ENCODE measurements around the gene CHRNA5. TPM values are rescaled to one million over a fixed set of nuclear protein-coding genes. Genes with fewer than 3 reads are reported as not detected.
"Not testable (repeated sequence)": the region's sequence is repeated elsewhere in the genome, so short reads cannot be mapped to it uniquely, and the experiment has no call there.

The CHRNA5 gene
- total RNA-seq, 1 donor from 2014 or later, result 1.8 TPM

DNA sequence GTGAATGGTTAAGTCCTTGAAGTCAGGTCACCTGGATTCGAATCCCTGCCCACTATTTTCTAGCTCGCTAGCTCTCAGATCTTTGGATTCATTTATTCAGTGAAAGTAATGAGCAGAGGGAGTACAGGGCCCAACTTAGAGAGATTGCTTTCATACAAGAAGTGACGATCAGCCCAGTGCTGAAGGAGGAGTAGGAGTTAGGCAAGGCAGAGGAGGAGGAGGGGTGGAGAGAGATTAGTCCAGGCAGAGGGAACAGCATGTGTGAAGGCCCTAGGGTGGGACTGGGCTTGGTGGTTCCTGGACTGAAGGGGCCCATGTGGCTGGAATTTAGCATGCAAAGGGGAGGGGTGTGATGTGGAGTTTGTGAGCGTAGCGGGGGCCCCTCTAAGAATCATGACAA is 3.8 kb upstream of the CHRNA5 start:
- intact Hi-C loops (cut with DNase I), result loop anchor here (5.0 kb wide), 1 partner anchor 1976 kb away; no protein-coding TSS in a partner anchor
- ATAC-seq, result no peak
- no peak for DNase-seq (ENCODE audit: low spot score)

DNA sequence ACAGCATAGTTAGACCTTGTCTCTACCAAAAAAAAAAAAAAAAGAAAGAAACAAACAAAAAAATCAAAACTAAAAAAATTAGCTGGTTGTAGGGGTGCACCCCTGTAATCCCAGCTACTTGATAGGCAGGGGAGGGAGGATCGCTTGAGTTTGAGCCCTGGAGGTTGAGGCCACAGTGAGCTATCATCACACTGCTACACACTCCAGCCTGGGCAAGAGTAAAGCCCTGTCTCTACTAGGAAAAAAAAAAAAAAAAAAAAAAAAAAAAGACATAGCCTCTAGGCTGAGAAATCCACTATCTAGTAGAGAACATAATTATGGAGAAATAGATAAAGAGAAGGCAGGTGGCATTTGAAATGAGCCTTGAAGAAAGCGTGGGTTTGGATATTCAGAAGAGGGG is 2.2 kb upstream of the CHRNA5 start:
- intact Hi-C loops (cut with DNase I), result loop anchor here (5.0 kb wide), 1 partner anchor 1974 kb away; no protein-coding TSS in a partner anchor
- DNase-seq (ENCODE audit: low spot score) (no peak), ATAC-seq (no peak)

DNA sequence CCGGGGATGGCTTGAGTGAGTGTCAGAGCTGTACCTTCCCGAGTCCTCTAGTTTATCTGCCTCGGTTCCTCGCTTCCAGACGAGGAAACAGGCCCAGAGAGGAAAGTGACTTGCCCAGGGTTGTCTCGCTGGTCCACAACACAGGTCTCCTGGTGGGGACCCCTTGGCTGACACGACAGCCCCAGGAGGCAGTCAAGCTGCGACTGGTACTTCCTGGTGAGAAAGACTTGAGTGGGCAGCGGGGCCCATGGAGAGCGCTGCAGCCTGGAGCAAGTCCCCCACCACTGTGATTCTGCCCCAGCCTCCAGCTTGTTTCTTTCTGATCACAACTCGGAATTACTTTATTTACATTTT is 600 bp upstream of the CHRNA5 start:
- ATAC-seq, result no peak
- intact Hi-C loops (cut with DNase I), result loop anchor here (5.0 kb wide), 1 partner anchor 1973 kb away; no protein-coding TSS in a partner anchor
- no peak for DNase-seq (ENCODE audit: low spot score)

DNA sequence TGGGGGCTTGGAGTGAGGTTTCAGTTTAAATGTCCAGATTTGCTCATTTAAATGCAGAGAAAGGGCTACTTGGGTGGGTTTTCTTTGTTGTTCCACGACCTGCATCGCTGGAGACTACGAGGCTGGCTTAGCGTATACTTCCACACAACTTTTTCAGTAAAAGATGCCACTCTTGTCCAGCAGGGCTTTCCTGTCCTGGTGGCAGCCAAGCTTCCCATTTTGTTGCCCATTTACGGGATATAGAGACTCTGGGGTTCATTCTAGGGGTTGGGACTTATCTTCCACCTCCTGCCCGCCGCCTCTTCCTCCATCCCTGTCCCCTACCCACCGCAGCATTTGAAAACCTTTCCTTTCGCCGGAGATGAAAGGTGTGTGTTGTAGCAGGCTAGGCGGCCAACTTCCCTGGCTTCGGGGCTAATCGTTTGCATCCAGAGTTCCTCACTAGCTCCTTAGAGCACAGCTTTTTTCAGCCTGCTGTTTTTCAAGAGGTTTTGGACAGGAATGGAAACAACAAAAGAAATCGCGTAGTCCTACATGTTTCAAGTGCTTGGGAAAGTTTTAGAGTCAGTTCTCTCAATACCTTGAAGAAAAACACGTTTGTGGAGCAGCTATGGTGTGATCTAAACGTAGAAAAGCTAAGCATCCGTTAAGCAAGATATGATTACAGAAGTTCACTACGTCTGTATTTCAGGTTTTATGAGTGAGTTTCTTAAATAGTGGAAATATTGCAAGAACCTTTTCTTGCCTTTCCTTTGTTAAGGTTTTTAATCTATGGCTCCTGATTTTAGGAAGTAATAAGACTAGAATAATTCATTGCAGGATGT is 843 bp downstream of the CHRNA5 start:
- intact Hi-C loops (cut with DNase I), result no loop called here
- peak; percentile 7 for ATAC-seq
- no peak for DNase-seq (ENCODE audit: low spot score)

DNA sequence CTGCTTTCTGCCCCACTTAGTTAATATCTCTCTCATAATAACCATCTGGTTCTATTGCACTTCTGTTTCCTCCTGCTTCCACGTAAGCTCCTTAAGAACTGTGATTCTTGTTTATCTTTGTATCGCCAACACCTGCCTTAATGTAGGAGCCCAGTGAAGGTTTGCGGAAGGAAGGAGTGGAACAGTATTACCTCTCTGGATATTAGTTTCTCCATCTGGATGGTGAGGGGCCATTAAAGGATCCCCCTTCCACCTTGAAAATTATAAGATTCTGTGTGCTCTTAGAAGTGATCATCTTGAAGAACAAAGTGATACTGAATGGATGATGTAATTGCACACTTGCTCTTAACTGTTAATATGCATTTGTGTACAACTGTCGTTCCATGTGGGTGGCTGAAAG is 2.2 kb downstream of the CHRNA5 start:
- intact Hi-C loops (cut with DNase I), result no loop called here
- no peak for DNase-seq (ENCODE audit: low spot score)
- no peak for ATAC-seq

DNA sequence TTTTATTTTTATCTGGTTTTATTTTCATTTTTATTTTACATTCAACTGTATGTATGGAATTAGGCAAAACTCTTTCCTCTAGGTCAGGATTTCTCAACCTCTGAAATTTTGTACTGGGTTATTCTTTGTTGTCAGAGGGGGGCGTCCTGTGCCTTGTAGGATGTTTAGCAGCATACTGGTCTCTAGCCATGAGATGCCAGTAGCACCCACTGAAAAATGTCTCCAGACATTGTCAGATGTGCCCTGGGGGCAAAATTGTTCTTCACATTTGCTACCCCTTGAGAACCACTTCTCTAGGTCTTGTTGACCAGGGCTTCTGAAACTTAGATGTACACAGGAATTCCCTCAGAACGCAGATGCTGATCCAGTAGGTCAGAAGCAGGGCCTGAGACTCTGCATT is 5.4 kb downstream of the CHRNA5 start:
- intact Hi-C loops (cut with DNase I), result no loop called here
- no peak for DNase-seq (ENCODE audit: low spot score)
- ATAC-seq, result no peak

DNA sequence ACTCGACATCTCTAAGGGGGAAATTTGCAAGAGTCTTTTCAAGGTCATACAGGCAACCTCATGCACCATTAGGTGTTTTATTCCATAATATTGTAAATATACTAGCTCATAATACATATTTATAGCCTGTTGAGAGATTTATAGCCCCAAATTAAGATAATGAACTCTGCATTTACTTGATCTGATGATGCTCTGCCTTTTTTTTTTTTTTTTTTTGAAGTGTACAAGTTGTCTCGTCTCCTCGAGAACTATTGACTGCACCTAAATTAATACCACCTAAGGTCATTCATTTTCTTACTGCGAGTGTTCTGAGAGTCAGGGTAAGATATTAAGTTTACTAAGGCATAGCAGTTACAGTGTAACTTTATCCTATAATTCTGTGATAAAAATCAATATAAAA is 6.1 kb downstream of the CHRNA5 start:
- DNase-seq (ENCODE audit: low spot score), result no peak
- intact Hi-C loops (cut with DNase I), result no loop called here
- ATAC-seq, result no peak

DNA sequence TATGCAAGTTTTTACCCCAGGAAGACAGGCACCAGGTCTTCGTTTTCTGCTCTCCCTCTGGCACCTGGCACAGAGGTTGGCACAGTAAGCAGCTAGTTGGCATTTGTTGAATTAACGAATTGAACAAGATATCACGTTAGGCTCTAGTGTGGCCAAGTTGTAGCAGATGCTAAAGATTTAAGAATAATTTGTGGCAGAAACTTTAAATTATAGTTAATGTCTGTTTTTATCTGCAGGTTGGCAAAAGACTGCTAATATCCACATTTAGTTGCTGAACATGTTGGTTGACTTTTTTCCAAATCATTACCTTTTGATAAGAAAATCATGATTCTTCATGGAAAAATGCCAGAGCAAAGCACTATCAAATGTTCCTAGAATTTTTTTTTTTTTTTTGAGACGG is 8.1 kb downstream of the CHRNA5 start:
- ATAC-seq, result no peak
- intact Hi-C loops (cut with DNase I), result no loop called here
- no peak for DNase-seq (ENCODE audit: low spot score)

DNA sequence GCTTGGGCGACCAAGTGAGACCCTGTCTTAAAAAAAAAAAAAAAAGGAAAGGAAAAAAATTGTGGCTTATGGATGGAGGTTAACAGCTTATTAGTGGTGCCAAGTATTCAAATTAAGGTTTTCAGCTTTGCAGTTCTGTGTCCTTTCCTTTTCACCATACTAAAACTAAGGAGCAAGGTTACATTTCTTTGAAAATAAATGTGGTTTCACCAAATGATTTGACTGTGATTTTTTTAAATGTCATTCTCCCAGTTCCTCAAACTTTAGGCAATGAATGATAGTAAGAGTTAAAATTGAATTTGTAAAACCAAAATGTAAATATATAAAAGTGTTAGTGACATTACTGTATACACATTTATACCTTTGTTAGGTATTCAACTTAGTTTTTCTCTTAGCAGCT is 9.6 kb downstream of the CHRNA5 start:
- DNase-seq (ENCODE audit: low spot score) (no peak), ATAC-seq (no peak)
- intact Hi-C loops (cut with DNase I), result no loop called here

DNA sequence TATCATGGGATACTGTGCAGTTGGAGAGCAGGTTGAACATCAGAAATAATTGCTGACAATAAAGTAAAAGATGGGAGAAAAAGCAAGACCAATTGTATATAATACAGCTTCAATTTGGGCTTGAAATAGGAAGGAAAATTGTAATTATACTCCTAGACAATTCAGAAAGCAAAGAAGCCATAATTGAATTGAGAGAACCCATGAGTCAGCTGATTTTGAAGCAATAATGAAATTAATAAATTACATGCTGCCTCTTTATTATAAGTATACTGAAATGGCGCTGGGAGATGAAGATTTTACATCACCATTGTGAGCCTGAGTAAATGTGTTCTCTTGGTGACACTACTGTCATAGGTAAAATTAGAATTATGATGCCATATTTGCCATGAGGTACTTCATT is 32.3 kb downstream of the CHRNA5 start:
- ATAC-seq (no peak), DNase-seq (ENCODE audit: low spot score) (no peak)
- intact Hi-C loops (cut with DNase I), result no loop called here

DNA sequence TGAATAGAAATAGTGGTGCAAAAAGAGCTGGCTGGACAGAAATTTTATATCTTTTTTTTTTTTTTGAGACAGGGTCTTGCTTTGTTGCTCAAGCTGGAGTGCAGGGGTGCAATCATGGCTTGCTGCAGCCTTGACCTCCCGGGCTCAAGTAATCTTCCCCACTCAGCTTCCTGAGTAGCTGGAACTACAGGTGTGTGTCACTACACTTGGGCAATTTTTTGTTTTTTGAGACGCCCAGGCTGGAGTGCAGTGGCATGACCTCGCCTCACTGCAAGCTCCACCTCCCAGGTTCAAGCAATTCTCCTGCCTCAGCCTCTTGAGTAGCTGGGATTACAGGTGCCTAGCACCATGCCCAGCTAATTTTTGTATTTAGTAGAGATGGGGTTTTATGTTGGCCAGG is 33.0 kb downstream of the CHRNA5 start:
- intact Hi-C loops (cut with DNase I), result no loop called here

DNA sequence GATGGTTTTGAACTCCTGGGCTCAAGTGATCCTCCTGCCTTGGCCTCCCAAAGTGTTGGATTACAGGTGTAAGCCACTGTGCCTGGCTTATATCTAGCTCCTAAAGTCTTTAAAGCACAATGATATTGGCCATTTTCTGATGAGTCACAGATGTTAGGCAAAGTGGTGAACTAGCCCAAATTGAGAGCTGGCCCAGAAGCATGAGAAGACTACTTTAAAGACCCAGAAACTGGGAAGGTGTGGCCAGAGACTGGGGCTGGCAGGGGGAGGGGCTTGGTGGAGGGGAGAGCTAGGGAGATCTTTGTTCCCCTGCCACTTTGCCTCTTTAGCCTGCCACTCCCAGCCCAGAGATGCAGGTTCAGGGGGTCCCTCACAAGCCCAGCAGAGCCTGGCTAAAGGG is 33.9 kb downstream of the CHRNA5 start:
- ATAC-seq, result no peak
- intact Hi-C loops (cut with DNase I), result no loop called here
- no peak for DNase-seq (ENCODE audit: low spot score)

More for the DNA sequence above, 33.0 kb downstream of the CHRNA5 start:
- no peak for DNase-seq (ENCODE audit: low spot score)
- ATAC-seq, result no peak

DNA sequence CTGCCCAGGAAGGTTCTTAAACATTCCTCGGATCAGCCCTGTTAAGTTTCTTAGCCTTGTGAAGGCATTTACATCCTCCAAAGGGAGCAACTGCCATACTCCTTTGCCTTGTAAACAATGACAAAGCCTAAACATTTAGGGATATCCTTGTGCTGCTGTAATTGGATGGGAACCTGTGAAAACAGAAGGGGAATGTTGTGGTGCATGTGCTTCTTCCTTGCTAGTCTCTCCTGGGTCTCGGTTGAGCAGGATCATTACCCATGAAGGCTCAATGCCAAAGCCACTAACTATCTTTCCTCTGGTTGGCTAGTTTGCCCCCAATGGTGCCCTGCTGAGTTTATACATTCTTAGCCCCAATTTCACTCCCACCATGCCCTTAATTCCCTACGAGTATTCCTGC is 38.1 kb downstream of the CHRNA5 start:
- ATAC-seq (no peak), DNase-seq (ENCODE audit: low spot score) (no peak)
- intact Hi-C loops (cut with DNase I), result no loop called here

DNA sequence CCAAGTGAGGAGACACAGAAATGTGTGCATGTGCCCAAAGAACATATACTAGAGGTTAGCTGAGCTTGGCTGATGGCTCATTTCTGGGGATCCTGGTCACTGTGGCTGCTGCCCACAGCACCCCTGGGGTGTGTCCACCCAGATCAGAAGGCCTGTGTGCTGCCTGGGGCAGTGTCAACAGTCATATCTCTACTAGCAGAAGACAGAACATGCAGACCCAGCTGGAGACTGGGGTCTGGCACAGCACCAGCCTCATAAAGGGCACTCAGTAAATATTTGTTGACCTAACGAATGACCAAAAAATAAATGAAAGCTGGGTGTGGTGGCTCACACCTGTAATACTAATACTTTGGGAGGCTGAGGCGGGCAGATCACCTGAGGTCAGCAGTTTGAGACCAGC is 39.1 kb downstream of the CHRNA5 start:
- intact Hi-C loops (cut with DNase I), result no loop called here
- no peak for DNase-seq (ENCODE audit: low spot score)
- no peak for ATAC-seq

DNA sequence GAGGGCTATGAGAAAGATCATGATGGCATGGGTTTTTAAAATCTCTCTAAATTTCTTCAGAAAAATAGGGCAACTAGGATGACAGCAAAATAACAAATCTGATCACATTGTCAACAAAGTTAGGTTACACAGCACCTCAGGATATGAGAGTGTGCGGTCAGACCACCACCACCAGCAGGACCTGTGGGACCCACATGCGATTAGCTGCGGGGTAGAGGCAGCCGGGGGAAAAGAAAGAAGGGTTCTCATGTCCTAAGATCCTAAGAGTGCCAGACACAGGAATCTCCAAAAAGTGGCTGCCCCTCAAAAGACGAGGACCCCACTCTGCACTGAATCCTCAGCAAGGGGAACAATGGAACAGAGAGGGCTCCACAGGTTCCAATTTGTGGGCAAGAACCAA is 39.9 kb downstream of the CHRNA5 start:
- no peak for DNase-seq (ENCODE audit: low spot score)
- intact Hi-C loops (cut with DNase I), result no loop called here
- ATAC-seq, result no peak

DNA sequence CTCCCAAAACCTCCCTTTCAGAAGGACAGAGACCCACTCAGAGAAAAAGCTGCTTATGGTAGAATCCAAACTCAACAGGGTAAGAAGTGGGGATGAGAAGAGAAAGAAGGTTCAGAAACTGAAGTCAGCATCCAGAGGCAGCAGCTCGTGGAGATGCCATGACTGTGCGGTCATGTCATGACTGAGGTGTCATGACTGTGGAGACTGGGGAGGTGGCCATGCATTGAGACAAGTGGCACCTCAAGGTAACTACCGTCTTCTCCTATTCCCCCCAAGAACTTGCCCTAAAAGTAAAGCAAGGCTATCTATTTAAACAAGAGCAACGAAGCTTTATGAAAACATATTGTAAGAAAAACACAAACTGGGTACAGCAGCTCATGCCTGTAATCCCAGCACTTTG is 40.4 kb downstream of the CHRNA5 start:
- DNase-seq (ENCODE audit: low spot score), result no peak

DNA sequence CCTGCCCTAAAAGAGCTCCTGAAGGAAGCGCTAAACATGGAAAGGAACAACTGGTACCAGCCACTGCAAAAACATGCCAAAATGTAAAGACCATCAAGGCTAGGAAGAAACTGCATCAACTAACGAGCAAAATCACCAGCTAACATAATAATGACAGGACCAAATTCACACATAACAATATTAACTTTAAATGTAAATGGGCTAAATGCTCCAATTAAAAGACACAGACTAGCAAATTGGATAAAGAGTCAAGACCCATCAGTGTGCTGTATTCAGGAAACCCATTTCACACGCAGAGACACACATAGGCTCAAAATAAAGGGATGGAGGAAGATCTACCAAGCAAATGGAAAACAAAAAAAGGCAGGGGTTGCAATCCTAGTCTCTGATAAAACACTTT is 44.2 kb downstream of the CHRNA5 start:
- ATAC-seq; intact Hi-C loops (cut with DNase I); DNase-seq (ENCODE audit: low spot score): not testable (repeated sequence)

More for the DNA sequence above, 40.4 kb downstream of the CHRNA5 start:
- ATAC-seq, result no peak
- intact Hi-C loops (cut with DNase I), result no loop called here

DNA sequence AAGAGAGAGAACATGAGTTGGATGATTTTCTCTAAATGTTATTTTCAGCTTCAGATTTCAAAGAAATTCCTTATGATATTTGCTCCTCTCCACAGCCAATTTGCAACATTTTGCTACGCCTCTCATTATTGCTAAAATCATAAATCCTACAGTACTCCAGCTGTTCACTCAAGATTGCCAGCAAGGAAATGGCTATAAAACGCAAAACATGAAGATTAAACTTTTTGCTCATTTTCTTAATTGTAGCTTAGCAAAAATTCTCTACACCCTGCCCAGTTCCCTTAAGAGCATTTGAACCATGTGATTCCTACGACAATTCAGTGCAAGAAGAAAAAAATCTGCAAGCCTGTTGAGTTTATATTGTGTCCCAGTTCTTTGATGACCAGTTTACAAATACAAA is 48.7 kb downstream of the CHRNA5 start:
- DNase-seq (ENCODE audit: low spot score) (no peak), ATAC-seq (no peak)
- intact Hi-C loops (cut with DNase I), result no loop called here

DNA sequence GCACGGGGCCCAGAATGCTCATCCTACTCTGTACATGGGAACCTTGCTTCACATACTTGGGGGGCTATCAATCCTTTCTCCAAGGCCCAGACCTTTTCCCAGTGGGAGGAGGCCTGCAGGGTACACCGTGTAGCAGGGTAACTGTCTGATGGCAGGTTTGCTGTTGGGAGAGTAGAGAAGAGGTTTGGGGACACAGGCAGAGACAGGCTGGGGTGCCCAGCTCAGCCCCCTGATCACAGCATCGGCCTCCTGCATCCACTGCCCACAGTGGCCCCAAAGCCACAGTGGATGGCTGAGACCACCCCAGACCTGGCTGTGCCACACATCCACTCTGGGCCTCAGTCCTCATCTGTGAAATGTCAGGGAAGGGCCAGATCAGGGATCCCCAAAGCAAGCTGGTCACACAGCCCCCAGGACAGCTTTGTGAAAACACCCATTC is 49.9 kb downstream of the CHRNA5 start:
- intact Hi-C loops (cut with DNase I), result loop anchor here (5.0 kb wide), 1 partner anchor 572 kb away; no protein-coding TSS in a partner anchor
- DNase-seq (ENCODE audit: low spot score) (no peak), ATAC-seq (no peak)

DNA sequence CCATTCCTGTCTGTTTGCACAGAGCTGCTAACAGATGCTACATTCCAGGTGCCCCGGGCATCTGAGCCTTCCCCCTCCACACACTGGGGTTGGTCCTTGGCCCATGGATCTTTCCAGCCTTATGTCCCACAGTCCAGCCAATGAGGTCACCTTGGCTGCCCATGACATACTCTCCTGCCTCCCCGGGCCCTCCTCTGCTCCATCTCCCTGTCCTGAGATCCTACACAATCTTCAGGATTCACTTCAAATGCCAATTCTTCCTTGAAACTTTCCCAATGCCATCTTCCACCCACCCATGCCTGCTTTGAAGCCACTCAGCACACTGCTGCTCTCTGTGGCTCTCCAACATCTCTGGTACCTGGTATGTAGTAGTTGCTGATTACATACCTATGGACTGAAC is 51.2 kb downstream of the CHRNA5 start:
- intact Hi-C loops (cut with DNase I), result loop anchor here (5.0 kb wide), 1 partner anchor 571 kb away; no protein-coding TSS in a partner anchor
- no peak for ATAC-seq
- DNase-seq (ENCODE audit: low spot score), result peak; percentile 26

DNA sequence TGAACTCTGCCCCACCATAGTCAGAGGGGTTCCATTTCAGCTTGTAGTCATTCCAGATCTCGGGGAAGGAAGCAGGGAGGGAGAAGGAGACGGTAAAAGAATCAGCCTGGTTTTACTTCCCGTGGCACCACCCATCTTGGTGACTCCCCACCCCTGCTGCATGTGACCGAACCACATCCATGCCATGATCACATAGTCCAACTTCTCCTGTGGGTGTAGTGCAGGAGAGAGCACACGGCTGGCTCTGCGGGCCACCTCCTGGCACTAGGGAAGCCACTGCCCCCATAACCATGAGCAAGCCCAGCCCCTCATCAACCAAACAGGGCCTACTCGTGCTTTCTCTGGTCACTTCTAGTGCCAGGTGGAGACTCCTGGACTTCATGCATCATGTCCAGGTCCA is 51.8 kb downstream of the CHRNA5 start:
- no peak for ATAC-seq
- DNase-seq (ENCODE audit: low spot score), result peak; percentile 28
- intact Hi-C loops (cut with DNase I), result loop anchor here (5.0 kb wide), 1 partner anchor 570 kb away; no protein-coding TSS in a partner anchor

Measured in sciatic nerve (tissue), 2 donors.